H9 (cell line): ENCODE measurements around the gene CCDC57. TPM values are rescaled to one million over a fixed set of nuclear protein-coding genes. Genes with fewer than 3 reads are reported as not detected.

Experiments used
- DNase-seq: peaks from one replicate; pipeline ENCODE4 v3.0.0-alpha.2; 2017
- H2AFZ ChIP-seq: one replicate; pipeline ENCODE4 v1.6.1; 2013; ENCODE audit warnings: mild to moderate bottlenecking, low read length, control low read depth, moderate library complexity
- H2AK5ac ChIP-seq: 2 replicates; pipeline ENCODE4 v1.6.1; 2013; ENCODE audit warnings: low read length, control low read depth, mixed read lengths; ENCODE audit not compliant: insufficient read length
- H2BK120ac ChIP-seq: one replicate; pipeline ENCODE4 v1.6.1; 2013; ENCODE audit warnings: low read depth, mild to moderate bottlenecking, low read length, control low read depth, inconsistent platforms; ENCODE audit not compliant: poor library complexity, severe bottlenecking
- H2BK12ac ChIP-seq: 2 replicates; pipeline ENCODE4 v1.6.1; 2013; ENCODE audit warnings: low read length, control low read depth, mixed read lengths, low read depth; ENCODE audit not compliant: insufficient read length
- H2BK15ac ChIP-seq: 2 replicates; pipeline ENCODE4 v1.6.1; 2013; ENCODE audit warnings: low read depth, low read length, control low read depth
- H2BK20ac ChIP-seq: one replicate; pipeline ENCODE4 v1.6.1; 2013; ENCODE audit warnings: low read depth, mild to moderate bottlenecking, low read length, control low read depth, inconsistent platforms; ENCODE audit not compliant: poor library complexity, severe bottlenecking
- H2BK5ac ChIP-seq: 2 replicates; pipeline ENCODE4 v1.6.1; 2013; ENCODE audit warnings: low read length, control low read depth, mixed read lengths; ENCODE audit not compliant: insufficient read length
- H3K14ac ChIP-seq: 2 replicates; pipeline ENCODE4 v1.6.1; 2013; ENCODE audit warnings: low read length, control low read depth; ENCODE audit not compliant: insufficient read depth
- H3K18ac ChIP-seq: 2 replicates; pipeline ENCODE4 v1.6.1; 2013; ENCODE audit warnings: low read depth, mild to moderate bottlenecking, mixed read lengths, low read length, control low read depth; ENCODE audit not compliant: insufficient read length
- H3K23ac ChIP-seq: 2 replicates; pipeline ENCODE4 v1.6.1; 2013; ENCODE audit warnings: low read length, control low read depth, mixed read lengths, low read depth; ENCODE audit not compliant: insufficient read length
- H3K23me2 ChIP-seq: 2 replicates; pipeline ENCODE4 v1.6.1; 2013; ENCODE audit warnings: low read depth, mild to moderate bottlenecking, mixed read lengths, low read length, control low read depth; ENCODE audit not compliant: insufficient read length, poor library complexity, severe bottlenecking
- H3K27ac ChIP-seq: 2 replicates; pipeline ENCODE4 v1.5.1; 2013; ENCODE audit warnings: low read length, control low read depth, mixed read lengths, low read depth; ENCODE audit not compliant: insufficient read length
- H3K27me3 ChIP-seq: 2 replicates; pipeline ENCODE4 v1.6.1; 2013; ENCODE audit warnings: low read length, control low read depth, inconsistent platforms; ENCODE audit not compliant: insufficient read depth
- H3K4ac ChIP-seq: 2 replicates; pipeline ENCODE4 v1.6.1; 2013; ENCODE audit warnings: low read depth, mild to moderate bottlenecking, control low read depth, inconsistent platforms, low read length, moderate library complexity
- H3K4me1 ChIP-seq: 2 replicates; pipeline ENCODE4 v1.6.1; 2013; ENCODE audit warnings: low read length, control low read depth, inconsistent platforms; ENCODE audit not compliant: insufficient read depth
- H3K4me2 ChIP-seq: 2 replicates; pipeline ENCODE4 v1.6.1; 2013; ENCODE audit warnings: low read length, control low read depth, mixed read lengths; ENCODE audit not compliant: insufficient read length, insufficient read depth
- H3K56ac ChIP-seq: 2 replicates; pipeline ENCODE4 v1.6.1; 2013; ENCODE audit warnings: low read depth, mild to moderate bottlenecking, mixed read lengths, low read length, control low read depth; ENCODE audit not compliant: insufficient read length
- H3K79me1 ChIP-seq: 2 replicates; pipeline ENCODE4 v1.6.1; 2013; ENCODE audit warnings: low read depth, mild to moderate bottlenecking, moderate library complexity, low read length, control low read depth, inconsistent platforms; ENCODE audit not compliant: insufficient read depth, poor library complexity, severe bottlenecking
- H3K79me2 ChIP-seq: 2 replicates; pipeline ENCODE4 v1.6.1; 2013; ENCODE audit warnings: low read length, control low read depth, inconsistent platforms; ENCODE audit not compliant: insufficient read depth
- H3K9ac ChIP-seq: 2 replicates; pipeline ENCODE4 v1.6.1; 2013; ENCODE audit warnings: low read length, control low read depth, mixed read lengths; ENCODE audit not compliant: insufficient read length; ENCODE audit errors: extremely low read depth
- H3K9me3 ChIP-seq: one replicate; pipeline ENCODE4 v1.6.1; 2013; ENCODE audit warnings: low read depth, low read length, inconsistent platforms; ENCODE audit not compliant: control insufficient read depth
- H3T11ph ChIP-seq: one replicate; pipeline ENCODE4 v1.6.1; 2013; ENCODE audit warnings: mild to moderate bottlenecking, low read length, control low read depth, inconsistent platforms
- H4K20me1 ChIP-seq: one replicate; pipeline ENCODE4 v1.6.1; 2013; ENCODE audit not compliant: control insufficient read depth, insufficient read length, insufficient read depth
- H4K5ac ChIP-seq: 2 replicates; pipeline ENCODE4 v1.6.1; 2013; ENCODE audit warnings: low read depth, mild to moderate bottlenecking, mixed read lengths, low read length, control low read depth; ENCODE audit not compliant: insufficient read length
- H4K8ac ChIP-seq: replicated peaks from 2 replicates; pipeline ENCODE4 v1.6.1; 2013; ENCODE audit warnings: low read length, control low read depth, mixed read lengths, low read depth; ENCODE audit not compliant: insufficient read length
- H4K91ac ChIP-seq: 2 replicates; pipeline ENCODE4 v1.6.1; 2013; ENCODE audit warnings: low read depth, mild to moderate bottlenecking, moderate library complexity, mixed read lengths, low read length, control low read depth; ENCODE audit not compliant: insufficient read length
- H3K27ac Mint-ChIP-seq, 3 experiments: 2 replicates in 2 of 3; 3 replicates in 1 of 3; pipeline ENCODE4 v1.8.0; 2020 to 2021; ENCODE audit warnings: mixed read lengths in 3 of 3, mild to moderate bottlenecking in 1 of 3, moderate library complexity in 1 of 3
- H3K27me3 Mint-ChIP-seq: 2 replicates; pipeline ENCODE4 v1.8.0; 2021; ENCODE audit warnings: low read depth, mild to moderate bottlenecking, moderate library complexity, mixed read lengths
- H3K36me3 Mint-ChIP-seq, 3 experiments: 2 replicates in 2 of 3; 3 replicates in 1 of 3; pipeline ENCODE4 v1.8.0; 2020 to 2021; ENCODE audit warnings: low read depth in 3 of 3, mixed read lengths in 3 of 3; ENCODE audit not compliant: insufficient read depth in 1 of 3
- H3K4me1 Mint-ChIP-seq, 2 experiments: 2 replicates each; pipeline ENCODE4 v1.8.0; 2020; ENCODE audit warnings: mixed read lengths in 2 of 2
- H3K4me3 Mint-ChIP-seq, 2 experiments: 2 replicates in 1 of 2; 3 replicates in 1 of 2; pipeline ENCODE4 v1.8.0; 2020 to 2021; ENCODE audit warnings: mild to moderate bottlenecking in 2 of 2, mixed read lengths in 2 of 2, moderate library complexity in 1 of 2
- H3K9me3 Mint-ChIP-seq, 2 experiments: 2 replicates in 1 of 2; 3 replicates in 1 of 2; pipeline ENCODE4 v1.8.0; 2020; ENCODE audit warnings: mild to moderate bottlenecking in 2 of 2, mixed read lengths in 2 of 2, moderate library complexity in 1 of 2
- WGBS: extraction: QIAGEN DNeasy Blood & Tissue Kit; methylation state at CpG from one replicate; pipeline ENCODE4 v1.1.7; 2013; ENCODE audit warnings: missing lambda C conversion rate, low lambda C conversion rate, mixed read lengths; ENCODE audit not compliant: insufficient read length; ENCODE audit errors: extremely low coverage; 5-methylcytosine and 5-hydroxymethylcytosine counted together
- total RNA-seq: library from RNA; stranded (reverse); gene quantifications from 2 replicates; pipeline ENCODE4 v1.2.1, GENCODE V29; 2021
- TF ChIP-seq, protein P1 (sequence below): fragments of 200-600 bp; sonication (generic); conservative IDR thresholded peaks from 3 replicates; pipeline ENCODE4 v1.8.0; 2021; ENCODE audit warnings: antibody characterized with exemption, mild to moderate bottlenecking

Gene CCDC57
- total RNA-seq, 1 experiment from 2014 or later, result 11.0 TPM

DNA sequence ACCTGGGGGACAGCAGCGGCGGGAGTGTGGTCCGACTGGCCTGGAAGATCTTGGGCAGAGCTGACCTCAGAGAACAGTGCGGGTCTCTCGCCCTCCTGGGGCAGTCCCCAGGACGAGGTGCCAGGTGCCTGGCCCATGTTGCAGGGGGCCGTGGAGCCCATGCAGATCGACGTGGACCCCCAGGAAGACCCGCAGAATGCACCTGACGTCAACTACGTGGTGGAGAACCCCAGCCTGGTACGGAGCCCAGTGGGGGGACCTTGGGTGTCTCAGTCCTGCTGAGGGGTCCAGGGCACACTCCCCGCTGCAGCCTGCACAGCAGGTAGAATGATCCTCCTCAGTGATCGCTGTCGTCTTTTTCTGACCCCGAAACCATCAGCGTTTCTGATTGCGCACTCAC is 159.5 kb downstream of the CCDC57 start:
- Histone ChIP-seq H3K4ac (no peak overlapping the region), H2BK12ac (no peak overlapping the region), H3K9ac (no peak overlapping the region), H3K79me2 (no peaks in the 10 kb centered on the region), H3K9me3 (no peaks in the 10 kb centered on the region), H4K5ac (no peak overlapping the region), H3K18ac (no peak overlapping the region), H3K23ac (no peak overlapping the region), H3K56ac (no peak overlapping the region), H2BK120ac (no peak overlapping the region), H3K4me1 (no peaks in the 10 kb centered on the region), H3T11ph (no peak overlapping the region), H2BK20ac (no peak overlapping the region), H2AFZ (no peak overlapping the region), H4K20me1 (peaks cover 3% of the 10 kb centered on the region), H3K4me2 (peak overlapping the region; percentile 72), H2BK5ac (no peak overlapping the region), H2AK5ac (no peak overlapping the region), H3K27ac (no peak overlapping the region), H3K79me1 (peaks cover 2% of the 10 kb centered on the region), H4K8ac (no peak overlapping the region), H3K14ac (no peak overlapping the region), H3K27me3 (no peaks in the 10 kb centered on the region), H3K23me2 (no peaks in the 10 kb centered on the region), H4K91ac (no peak overlapping the region), H2BK15ac (no peak overlapping the region)
- WGBS, result no CpG with 5 or more reads among the region's 19 CpGs
- H3K4me1 Mint-ChIP-seq, result peaks cover 0 to 13% of the 10 kb centered on the region in 2 experiments; a peak in 2 of 4 replicates
- no peak overlapping the region for H3K27ac Mint-ChIP-seq
- H3K9me3 Mint-ChIP-seq, result no peaks in the 10 kb centered on the region
- no peak for DNase-seq
- H3K36me3 Mint-ChIP-seq, result peaks cover 4 to 44% (median 39%) of the 10 kb centered on the region in 3 experiments; a peak in 5 of 7 replicates
- H3K4me3 Mint-ChIP-seq, result peak overlapping the region; percentile 83 to 89
- no peaks in the 10 kb centered on the region; the same call in 1 of the 2 replicates for H3K27me3 Mint-ChIP-seq
- TF ChIP-seq, protein P1, sequence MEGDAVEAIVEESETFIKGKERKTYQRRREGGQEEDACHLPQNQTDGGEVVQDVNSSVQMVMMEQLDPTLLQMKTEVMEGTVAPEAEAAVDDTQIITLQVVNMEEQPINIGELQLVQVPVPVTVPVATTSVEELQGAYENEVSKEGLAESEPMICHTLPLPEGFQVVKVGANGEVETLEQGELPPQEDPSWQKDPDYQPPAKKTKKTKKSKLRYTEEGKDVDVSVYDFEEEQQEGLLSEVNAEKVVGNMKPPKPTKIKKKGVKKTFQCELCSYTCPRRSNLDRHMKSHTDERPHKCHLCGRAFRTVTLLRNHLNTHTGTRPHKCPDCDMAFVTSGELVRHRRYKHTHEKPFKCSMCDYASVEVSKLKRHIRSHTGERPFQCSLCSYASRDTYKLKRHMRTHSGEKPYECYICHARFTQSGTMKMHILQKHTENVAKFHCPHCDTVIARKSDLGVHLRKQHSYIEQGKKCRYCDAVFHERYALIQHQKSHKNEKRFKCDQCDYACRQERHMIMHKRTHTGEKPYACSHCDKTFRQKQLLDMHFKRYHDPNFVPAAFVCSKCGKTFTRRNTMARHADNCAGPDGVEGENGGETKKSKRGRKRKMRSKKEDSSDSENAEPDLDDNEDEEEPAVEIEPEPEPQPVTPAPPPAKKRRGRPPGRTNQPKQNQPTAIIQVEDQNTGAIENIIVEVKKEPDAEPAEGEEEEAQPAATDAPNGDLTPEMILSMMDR, result no peak
